Endometrium (tissue), 2 donors: ENCODE data around the gene PYGL.
"Not testable (repeated sequence)": the region's sequence is repeated elsewhere in the genome, so short reads cannot be mapped to it uniquely, and the experiment has no call there.

Source experiments
- FAIRE-seq: peaks from 2 replicates; lab custom pipeline; 2012; peaks lifted over from hg19 to GRCh38; lab: Jason Lieb, UNC
- donor health status: control.
- donor health status: control.

The PYGL gene

DNA sequence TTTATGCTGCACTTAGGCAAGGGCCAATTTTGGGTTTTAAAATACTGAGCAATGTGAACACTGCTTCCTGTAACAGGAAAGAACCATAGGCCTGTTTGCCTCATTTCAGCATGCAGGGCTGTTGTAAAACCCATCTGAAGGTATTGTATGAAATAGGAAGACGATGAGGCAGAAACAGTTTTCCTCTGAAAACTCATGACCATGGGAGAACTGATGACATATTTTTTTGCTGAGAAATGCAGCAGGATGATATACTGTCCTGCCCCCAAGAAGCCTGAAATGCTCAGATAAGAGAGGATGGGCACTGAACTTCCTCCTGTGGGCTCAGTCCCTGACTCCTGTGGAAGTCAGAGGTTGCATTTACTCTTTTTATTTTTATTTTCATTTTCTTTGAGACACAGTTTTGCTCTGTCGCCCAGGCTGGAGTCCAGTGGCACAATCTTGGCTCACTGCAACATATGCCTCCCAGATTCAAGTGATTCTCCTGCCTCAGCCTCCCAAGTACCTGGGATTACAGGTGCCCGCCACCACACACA lies 17.4 kb downstream of the PYGL start:
- no peak for FAIRE-seq

DNA sequence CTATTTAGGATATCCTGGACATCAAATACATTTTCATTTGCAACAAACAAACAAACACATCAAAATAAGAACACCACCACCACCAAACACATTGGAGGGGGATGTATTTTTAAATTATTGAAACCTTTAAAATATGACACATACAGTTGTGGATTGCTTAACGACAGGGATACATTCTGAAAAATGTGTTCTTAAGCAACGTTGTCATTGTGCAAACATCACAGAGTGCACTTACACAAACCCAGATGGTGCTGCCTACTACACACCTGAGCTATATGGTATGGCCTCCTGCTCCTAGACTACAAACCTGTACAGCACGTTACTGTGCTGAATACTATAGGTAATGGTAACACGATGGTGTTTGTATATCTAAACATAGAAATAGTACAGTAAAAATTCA lies 19.4 kb downstream of the PYGL start:
- FAIRE-seq = no peak

GRCh38 chr14:50924236-50924635 lies 20.0 kb downstream of the PYGL start:
- FAIRE-seq = no peak

GRCh38 chr14:50922803-50923202 lies 21.5 kb downstream of the PYGL start:
- FAIRE-seq = no peak

- FAIRE-seq = peak; percentile 45
Observed at GRCh38 chr14:50920482-50921230, 23.6 kb downstream of the PYGL start.

DNA sequence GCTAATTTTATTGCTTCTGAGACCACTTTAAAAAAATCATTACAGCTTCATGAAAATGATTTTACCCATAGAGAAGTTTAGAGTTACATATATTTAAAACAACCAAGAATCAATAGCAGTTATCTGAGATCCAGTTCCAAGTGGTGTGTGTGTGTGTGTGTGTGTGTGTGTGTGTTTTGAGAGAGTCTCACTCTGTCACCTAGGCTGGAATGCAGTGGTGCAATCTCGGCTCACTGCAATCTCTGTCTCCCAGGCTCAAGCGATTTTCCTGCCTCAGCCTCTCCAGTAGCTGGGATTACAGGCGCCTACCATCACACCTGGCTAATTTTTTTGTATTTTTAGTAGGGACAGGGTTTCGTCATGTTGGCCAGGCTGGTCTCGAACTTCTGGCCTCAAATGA lies 24.8 kb downstream of the PYGL start:
- not testable (repeated sequence) for FAIRE-seq

GRCh38 chr14:50917449-50917848 lies 26.8 kb downstream of the PYGL start:
- no peak for FAIRE-seq

DNA sequence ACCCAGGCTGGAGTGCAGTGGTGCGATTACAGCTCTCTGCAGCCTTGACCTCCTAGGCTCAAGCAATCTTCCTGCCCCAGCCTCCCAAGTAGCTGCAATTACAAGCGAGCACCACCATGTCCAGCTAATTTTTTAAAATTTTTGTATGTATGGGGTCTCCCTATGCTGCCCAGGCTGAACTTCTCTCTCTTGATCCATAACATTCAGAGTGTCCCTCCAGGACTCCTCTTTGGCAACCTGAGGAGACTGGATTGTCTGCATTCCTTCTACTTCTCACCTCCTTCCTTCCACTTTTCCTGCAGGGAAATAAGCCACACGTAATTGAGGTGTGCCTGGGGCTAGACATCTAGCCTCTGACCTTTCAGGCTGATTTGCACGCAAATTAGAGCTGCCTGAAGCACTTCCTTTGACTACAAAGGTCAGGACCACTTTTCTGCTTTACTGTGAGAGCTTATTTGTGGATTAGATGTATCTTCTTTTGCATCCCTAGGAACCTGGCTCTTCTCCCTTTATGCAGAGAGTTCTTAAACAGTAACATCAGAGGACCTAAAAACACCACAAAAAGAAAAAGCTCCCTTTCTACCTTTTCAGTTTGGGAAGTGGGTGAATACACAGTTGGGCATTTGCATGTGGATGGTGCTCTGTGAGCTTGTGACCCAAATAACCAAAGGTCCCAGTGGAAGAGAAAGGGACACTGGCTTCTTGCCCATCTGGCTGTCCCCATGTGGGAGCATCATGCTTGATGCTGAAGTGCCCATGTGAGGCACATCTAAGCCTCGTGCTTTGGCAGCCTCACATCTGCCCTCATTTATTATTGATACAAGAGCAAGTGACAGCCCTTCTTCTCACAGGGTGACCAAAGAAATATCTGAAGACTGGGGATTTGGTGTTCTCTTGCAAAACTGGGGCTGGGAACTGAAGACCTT lies 33.5 kb downstream of the PYGL start:
- no peak for FAIRE-seq

DNA sequence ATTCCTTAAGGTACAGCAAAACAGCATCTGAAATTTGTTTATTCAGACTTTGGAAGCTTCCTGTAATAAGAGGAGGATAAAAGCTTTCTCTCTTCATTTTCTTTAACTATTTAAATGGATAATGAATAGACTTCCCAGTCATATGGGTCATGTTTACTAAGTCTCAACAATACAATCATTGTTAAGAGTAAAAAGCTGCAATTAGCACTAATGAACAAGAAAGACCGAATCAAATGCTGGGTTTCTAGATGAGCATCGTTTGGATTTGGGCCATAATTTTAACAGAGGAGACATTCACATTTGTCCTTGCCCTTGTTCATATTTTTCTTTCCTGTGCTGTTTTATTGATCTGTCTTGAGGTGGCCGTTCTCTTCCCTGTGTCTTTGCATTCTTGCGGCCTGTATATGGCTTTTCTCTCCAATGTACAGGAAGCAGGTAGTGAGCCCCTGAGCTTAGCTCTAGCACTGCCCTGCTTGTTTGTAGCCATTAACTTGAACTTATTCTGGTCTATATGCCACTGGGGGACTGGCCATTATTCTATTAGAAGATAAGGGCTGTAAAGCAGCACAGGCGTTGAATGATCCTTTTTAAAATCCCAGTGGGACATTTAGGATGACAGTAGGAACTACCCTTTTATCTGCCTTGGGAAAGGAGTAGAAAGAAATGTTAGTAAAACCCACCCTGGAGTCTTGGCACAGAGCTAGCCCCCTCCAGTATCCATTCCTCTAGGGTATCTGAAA lies 37.8 kb downstream of the PYGL start:
- no peak for FAIRE-seq

- no peak for FAIRE-seq
Observed at GRCh38 chr14:50904719-50905118, 39.6 kb downstream of the PYGL start.

DNA sequence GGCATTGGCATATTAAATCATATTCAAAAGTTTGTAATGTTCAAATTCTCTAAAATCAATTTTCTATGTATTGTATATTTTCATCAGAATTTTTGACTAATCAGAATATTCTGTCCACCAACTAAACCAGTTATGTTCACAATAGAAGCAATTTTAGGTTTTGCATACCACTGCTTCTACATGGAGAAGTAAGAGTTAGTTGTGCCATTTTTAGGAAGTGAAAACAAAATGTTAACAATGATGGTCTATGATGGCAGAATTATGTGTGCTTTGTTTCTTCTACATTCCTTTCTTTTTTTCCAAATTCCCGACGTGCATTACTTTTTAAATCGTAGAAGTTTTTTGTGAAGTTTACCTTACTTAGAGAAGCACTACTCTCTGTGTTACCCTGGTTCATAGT lies 42.9 kb downstream of the PYGL start:
- FAIRE-seq = no peak

DNA sequence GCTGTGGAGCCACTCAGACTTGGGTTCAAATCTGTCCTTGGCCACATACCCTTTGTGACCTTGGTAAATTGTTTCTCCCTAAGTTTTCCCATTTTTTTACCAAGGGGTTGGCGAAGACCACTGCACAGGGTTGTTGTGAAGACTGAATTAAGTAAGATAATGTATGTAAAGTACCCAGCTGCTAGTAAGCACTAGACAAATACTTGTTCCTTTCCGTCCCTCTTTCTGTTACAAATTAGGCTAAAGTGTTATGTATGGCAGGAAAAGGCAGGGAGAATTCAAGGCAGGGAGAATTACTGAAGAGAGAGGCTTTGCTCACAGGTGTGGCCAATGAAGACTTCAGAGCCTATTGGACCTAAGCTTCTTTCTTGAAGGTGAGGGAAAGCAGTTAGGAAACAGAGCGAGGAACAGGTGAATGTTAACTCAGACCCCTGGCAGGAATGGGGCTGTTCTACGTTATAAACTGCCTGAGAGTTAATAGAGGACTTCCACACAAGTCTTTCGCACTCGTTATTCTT lies 46.6 kb downstream of the PYGL start:
- no peak for FAIRE-seq

DNA sequence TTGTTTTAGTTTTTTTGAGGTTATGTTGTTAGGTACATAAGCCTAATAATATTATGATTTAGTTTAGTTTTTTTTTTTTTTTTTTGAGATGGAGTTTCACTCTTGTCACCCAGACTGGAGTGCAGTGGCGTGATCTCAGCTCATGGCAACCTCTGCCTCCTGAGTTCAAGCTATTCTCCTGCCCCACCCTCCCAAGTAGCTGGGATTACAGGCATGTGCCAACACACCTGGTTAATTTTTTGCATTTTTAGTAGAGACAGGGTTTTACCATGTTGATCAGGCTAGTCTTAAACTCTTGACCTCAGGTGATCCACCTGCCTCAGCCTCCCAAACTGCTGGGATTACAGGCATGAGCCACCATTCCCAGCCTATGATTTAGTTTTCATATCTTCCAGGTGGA lies 47.3 kb downstream of the PYGL start:
- not testable (repeated sequence) for FAIRE-seq

DNA sequence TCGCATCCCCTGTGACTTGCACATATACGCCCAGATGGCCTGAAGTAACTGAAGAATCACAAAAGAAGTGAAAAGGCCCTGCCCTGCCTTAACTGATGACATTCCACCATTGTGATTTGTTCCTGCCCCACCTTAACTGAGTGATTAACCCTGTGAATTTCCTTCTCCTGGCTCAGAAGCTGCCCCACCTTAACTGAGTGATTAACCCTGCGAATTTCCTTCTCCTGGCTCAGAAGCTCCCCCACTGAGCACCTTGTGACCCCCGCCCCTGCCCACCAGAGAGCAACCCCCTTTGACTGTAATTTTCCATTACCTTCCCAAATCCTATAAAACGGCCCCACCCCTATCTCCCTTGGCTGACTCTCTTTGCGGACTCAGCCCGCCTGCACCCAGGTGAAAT lies 47.9 kb downstream of the PYGL start:
- FAIRE-seq = not testable (repeated sequence)

DNA sequence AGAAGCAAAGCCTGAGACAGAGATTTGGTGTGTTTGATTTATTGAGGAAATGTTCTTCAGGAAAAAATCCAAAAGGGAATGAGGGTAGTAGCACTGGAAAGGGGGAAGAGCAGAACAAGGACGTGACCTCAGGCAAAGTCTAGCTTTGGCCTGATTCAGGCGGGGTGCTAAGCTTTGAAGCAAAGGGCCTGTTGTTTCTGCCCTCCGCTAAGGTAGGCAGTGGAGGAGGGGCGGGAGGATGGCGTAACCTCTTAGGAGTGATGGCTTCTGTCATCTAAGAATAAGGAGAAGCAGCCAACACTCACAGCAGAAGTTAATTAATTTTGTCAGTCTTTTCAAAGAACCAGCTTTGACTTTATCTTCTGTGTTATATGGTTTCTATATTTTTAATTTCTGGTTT lies 52.0 kb downstream of the PYGL start:
- FAIRE-seq = no peak

DNA sequence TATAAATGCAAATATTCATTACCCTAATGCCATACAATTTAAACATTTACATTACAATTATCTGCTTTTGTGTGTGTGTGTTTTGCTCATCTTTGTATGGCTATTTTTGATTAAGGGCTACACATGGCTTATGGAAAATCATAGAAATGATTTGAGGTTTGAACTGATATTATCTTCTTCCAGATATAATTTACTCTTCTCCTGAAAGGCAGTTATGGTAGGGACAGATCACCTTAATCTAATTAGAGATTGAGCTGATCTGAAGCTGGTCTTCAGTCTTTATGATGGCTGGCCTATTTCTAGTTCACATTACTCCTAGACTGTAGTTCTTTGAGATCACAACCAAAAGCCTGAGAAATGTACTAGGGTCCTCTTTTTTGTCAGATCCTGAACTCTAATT lies 56.8 kb downstream of the PYGL start:
- no peak for FAIRE-seq

- no peak for FAIRE-seq
Observed at GRCh38 chr14:50883827-50884197, 60.5 kb downstream of the PYGL start.

- no peak for FAIRE-seq
Observed at GRCh38 chr14:50882932-50883826, 61.1 kb downstream of the PYGL start.

GRCh38 chr14:50875359-50876070 lies 68.8 kb downstream of the PYGL start:
- no peak for FAIRE-seq

- no peak for FAIRE-seq
Observed at GRCh38 chr14:50874757-50875156, 69.5 kb downstream of the PYGL start.
